ENCODE results near the gene FUT7.

The FUT7 gene

GRCh38 chr9:136982232-136983051, 49.4 kb downstream of the FUT7 start, which contains the start of gene LCNL1:
TSS of gene LCNL1 (plus strand) at chr9:136982993. CDS start at chr9:136983587, 594 bp downstream.
- H3K9ac ChIP-seq (ENCODE audit: low read length) = no peak within 1 kb of the TSS

GRCh38 chr9:136981588-136982231, 50.2 kb downstream of the FUT7 start:
- H3K9ac ChIP-seq (ENCODE audit: low read length) = no peak overlapping the region
- H3K4me3 ChIP-seq (ENCODE audit: low read length) = no peak overlapping the region
- no peaks in the 10 kb centered on the region for H3K9me3 ChIP-seq (ENCODE audit: control insufficient read depth, low read length)
- peaks cover 31% of the 10 kb centered on the region for H3K27me3 ChIP-seq (ENCODE audit: control insufficient read depth, insufficient read depth, low read length)
- H3K36me3 ChIP-seq (ENCODE audit: control insufficient read depth, insufficient read depth, low read length) = no peaks in the 10 kb centered on the region
- peaks cover 7% of the 10 kb centered on the region for H3K4me1 ChIP-seq (ENCODE audit: control insufficient read depth, insufficient read depth, low read length)

More at GRCh38 chr9:136982232-136983051, 49.4 kb downstream of the FUT7 start, which contains the start of gene LCNL1:
- Histone ChIP-seq H3K9me3 (ENCODE audit: control insufficient read depth, low read length) (no peaks in the 10 kb centered on the region), H3K4me3 (ENCODE audit: low read length) (no peak within 1 kb of the TSS), H3K27me3 (ENCODE audit: control insufficient read depth, insufficient read depth, low read length) (peaks cover 31% of the 10 kb centered on the region), H3K36me3 (ENCODE audit: control insufficient read depth, insufficient read depth, low read length) (no peaks in the 10 kb centered on the region), H3K4me1 (ENCODE audit: control insufficient read depth, insufficient read depth, low read length) (peaks cover 6% of the 10 kb centered on the region)

- no peak overlapping the region for H3K9ac ChIP-seq (ENCODE audit: low read length)
- no peaks in the 10 kb centered on the region for H3K36me3 ChIP-seq (ENCODE audit: control insufficient read depth, insufficient read depth, low read length)
- no peaks in the 10 kb centered on the region for H3K9me3 ChIP-seq (ENCODE audit: control insufficient read depth, low read length)
- H3K4me1 ChIP-seq (ENCODE audit: control insufficient read depth, insufficient read depth, low read length) = peaks cover 8% of the 10 kb centered on the region
- peaks cover 28% of the 10 kb centered on the region for H3K27me3 ChIP-seq (ENCODE audit: control insufficient read depth, insufficient read depth, low read length)
- no peak overlapping the region for H3K4me3 ChIP-seq (ENCODE audit: low read length)
Measured at GRCh38 chr9:136980669-136981478, 51.0 kb downstream of the FUT7 start.
